Chondrocyte (in vitro differentiated cells): ENCODE measurements around the gene KIAA1549. TPM values are rescaled to one million over a fixed set of nuclear protein-coding genes. Genes with fewer than 3 reads are reported as not detected.
"Not testable (repeated sequence)": the region's sequence is repeated elsewhere in the genome, so short reads cannot be mapped to it uniquely, and the experiment has no call there.

Experiments used
- DNase-seq: peaks from one replicate; pipeline ENCODE4 v3.0.0; 2021; ENCODE audit warnings: mixed read lengths, low spot score
- H3K27ac Mint-ChIP-seq: one replicate; pipeline ENCODE4 v1.8.0; 2021; ENCODE audit warnings: mild to moderate bottlenecking, moderate library complexity, mixed read lengths; ENCODE audit not compliant: unreplicated experiment
- H3K27me3 Mint-ChIP-seq: 2 replicates; pipeline ENCODE4 v1.8.0; 2021; ENCODE audit warnings: low read depth, mixed read lengths
- H3K36me3 Mint-ChIP-seq: 2 replicates; pipeline ENCODE4 v1.8.0; 2021; ENCODE audit warnings: low read depth, mixed read lengths
- H3K4me1 Mint-ChIP-seq: 2 replicates; pipeline ENCODE4 v1.8.0; 2021; ENCODE audit warnings: low read depth, mild to moderate bottlenecking, mixed read lengths
- H3K4me3 Mint-ChIP-seq: one replicate; pipeline ENCODE4 v1.8.0; 2021; ENCODE audit warnings: mild to moderate bottlenecking, moderate library complexity, mixed read lengths; ENCODE audit not compliant: unreplicated experiment
- H3K9me3 Mint-ChIP-seq: 2 replicates; pipeline ENCODE4 v1.8.0; 2021; ENCODE audit warnings: low read depth, mixed read lengths
- CTCF ChIP-seq: fragments of 200-600 bp; sonication (generic); IDR thresholded peaks from 2 replicates; pipeline ENCODE4 v1.5.0; 2021; ENCODE audit warnings: antibody characterized with exemption, mild to moderate bottlenecking, moderate library complexity
- total RNA-seq: library from RNA; stranded (reverse); gene quantifications from 3 replicates; pipeline ENCODE4 v1.2.1, GENCODE V29; 2021

KIAA1549 gene
- total RNA-seq, 1 donor from 2014 or later = 9.2 TPM

DNA sequence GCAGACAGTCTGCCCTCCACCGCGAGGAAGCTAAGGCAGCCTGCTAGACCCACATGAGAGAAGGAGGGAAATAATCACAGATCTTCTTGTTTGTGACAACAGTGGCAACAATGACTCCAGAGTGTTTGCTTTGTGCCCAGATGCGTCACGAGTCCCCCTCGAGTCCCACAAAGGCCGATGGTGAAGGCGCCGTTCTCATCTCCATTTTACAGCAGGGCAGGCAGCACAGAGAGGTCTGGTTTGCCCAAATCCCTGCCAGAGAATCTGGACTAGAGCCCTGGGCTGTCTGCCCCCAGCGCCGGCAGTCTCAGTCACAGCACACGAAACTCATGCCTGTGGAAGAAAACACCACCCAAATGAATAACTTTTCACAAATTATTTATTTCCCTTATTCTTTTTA, 38.1 kb downstream of the KIAA1549 start:
- no peaks in the 10 kb centered on the region for H3K27me3 Mint-ChIP-seq
- no peak for DNase-seq
- H3K36me3 Mint-ChIP-seq = no peaks in the 10 kb centered on the region
- peaks cover 6% of the 10 kb centered on the region for H3K4me1 Mint-ChIP-seq
- no peak overlapping the region for H3K4me3 Mint-ChIP-seq
- no peak overlapping the region for H3K27ac Mint-ChIP-seq
- no peak for TF ChIP-seq CTCF
- no peaks in the 10 kb centered on the region for H3K9me3 Mint-ChIP-seq

GRCh38 chr7:138941545-138941944, 39.6 kb downstream of the KIAA1549 start:
- H3K9me3 Mint-ChIP-seq = no peaks in the 10 kb centered on the region

GRCh38 chr7:138940602-138941001, 40.6 kb downstream of the KIAA1549 start:
- H3K27ac Mint-ChIP-seq, DNase-seq, H3K36me3 Mint-ChIP-seq, H3K27me3 Mint-ChIP-seq, H3K9me3 Mint-ChIP-seq, H3K4me3 Mint-ChIP-seq: not testable (repeated sequence)
- peaks cover 10% of the 10 kb centered on the region for H3K4me1 Mint-ChIP-seq

More at GRCh38 chr7:138941545-138941944, 39.6 kb downstream of the KIAA1549 start:
- DNase-seq = no peak
- TF ChIP-seq CTCF = no peak
- no peaks in the 10 kb centered on the region for H3K27me3 Mint-ChIP-seq
- H3K4me3 Mint-ChIP-seq = no peak overlapping the region
- H3K36me3 Mint-ChIP-seq = no peaks in the 10 kb centered on the region
- H3K4me1 Mint-ChIP-seq = peaks cover 6% of the 10 kb centered on the region
- H3K27ac Mint-ChIP-seq = no peak overlapping the region

DNA sequence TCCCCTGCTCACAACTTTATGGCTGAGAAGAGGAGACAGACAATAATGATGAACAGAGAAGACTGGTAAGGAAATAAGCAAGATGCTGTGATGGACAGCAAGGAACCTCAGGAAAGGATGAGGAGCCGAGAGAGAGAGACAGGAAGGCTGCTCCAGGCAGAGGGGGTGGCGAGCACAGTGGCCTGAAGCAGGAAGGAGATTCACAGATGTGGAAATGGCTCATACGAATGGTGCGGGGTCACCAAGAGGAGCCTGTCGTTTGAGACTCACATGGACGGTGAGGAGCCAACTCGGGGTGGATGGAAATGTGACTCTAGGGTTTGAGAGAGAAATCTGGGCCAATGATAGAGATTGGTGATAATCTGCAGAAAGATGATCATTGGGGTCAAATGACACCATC, 43.7 kb downstream of the KIAA1549 start:
- Mint-ChIP-seq H3K4me1 (peaks cover 19% of the 10 kb centered on the region), H3K27ac (no peak overlapping the region), H3K27me3 (no peaks in the 10 kb centered on the region), H3K36me3 (no peaks in the 10 kb centered on the region), H3K9me3 (no peaks in the 10 kb centered on the region), H3K4me3 (no peak overlapping the region)
- DNase-seq = no peak
- no peak for TF ChIP-seq CTCF

GRCh38 chr7:138935465-138936011, 45.7 kb downstream of the KIAA1549 start:
- H3K27ac Mint-ChIP-seq = peak overlapping the region; percentile 83
- no peaks in the 10 kb centered on the region for H3K9me3 Mint-ChIP-seq
- H3K36me3 Mint-ChIP-seq = no peaks in the 10 kb centered on the region
- H3K4me1 Mint-ChIP-seq = peaks cover 13% of the 10 kb centered on the region
- no peak overlapping the region for H3K4me3 Mint-ChIP-seq
- DNase-seq = no peak
- no peaks in the 10 kb centered on the region for H3K27me3 Mint-ChIP-seq
- no peak for TF ChIP-seq CTCF

GRCh38 chr7:138934861-138935260, 46.3 kb downstream of the KIAA1549 start:
- H3K4me1 Mint-ChIP-seq = peaks cover 13% of the 10 kb centered on the region
- no peak for TF ChIP-seq CTCF
- H3K27me3 Mint-ChIP-seq = no peaks in the 10 kb centered on the region
- no peaks in the 10 kb centered on the region for H3K36me3 Mint-ChIP-seq
- H3K27ac Mint-ChIP-seq = no peak overlapping the region
- no peak for DNase-seq
- no peaks in the 10 kb centered on the region for H3K9me3 Mint-ChIP-seq
- no peak overlapping the region for H3K4me3 Mint-ChIP-seq
